ENCODE measurements around the gene SSTR5. TPM values are rescaled to one million over a fixed set of nuclear protein-coding genes. Genes with fewer than 3 reads are reported as not detected.

Gene SSTR5
- total RNA-seq, 1 donor from 2014 or later: 22.6 TPM

DNA sequence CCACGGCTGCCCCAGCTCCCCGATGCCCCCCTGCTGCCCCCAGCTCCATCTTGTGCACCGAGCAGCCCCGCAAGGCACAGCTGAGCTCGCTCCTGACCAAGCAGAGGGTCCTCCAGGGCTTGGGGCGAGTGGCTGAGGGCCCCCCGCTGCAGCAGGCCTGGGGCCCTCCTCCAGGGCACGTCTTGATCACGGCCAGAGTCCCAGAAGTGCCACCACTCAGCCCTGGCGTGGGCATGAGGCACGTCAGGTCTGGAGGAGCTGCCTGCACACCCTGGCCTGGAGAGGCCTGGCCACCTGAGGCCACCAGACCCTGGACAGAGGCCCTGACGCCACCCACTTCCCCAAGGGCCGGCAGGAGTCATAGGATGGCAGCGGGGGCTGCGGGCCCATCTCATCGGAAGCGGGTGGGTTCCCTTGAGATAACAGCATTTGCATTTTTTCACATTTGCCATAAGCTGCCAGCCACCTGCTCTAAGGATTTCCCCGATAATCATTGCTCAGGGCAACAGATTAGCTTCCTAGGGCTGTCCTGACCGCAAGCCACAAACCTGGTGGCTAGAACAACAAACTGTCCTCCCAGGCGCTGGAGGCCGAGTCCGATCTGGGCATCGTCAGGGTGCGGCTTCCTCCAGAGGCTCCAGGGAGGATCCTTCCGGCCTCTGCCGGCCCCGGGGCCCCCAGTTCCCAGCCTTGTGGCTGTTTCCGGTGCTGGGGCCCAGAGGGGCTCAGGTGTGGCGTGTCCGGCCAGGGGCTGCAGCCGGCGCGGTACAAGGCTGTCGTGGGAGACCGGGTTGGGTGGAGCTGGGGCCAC is 47.4 kb downstream of the SSTR5 start:
- no peaks in the 10 kb centered on the region for H3K4me1 ChIP-seq
- H3K27ac ChIP-seq (replicated peaks): no peak overlapping the region
- no peak overlapping the region for H3K4me3 ChIP-seq
- no peaks in the 10 kb centered on the region for H3K9me3 ChIP-seq (replicated peaks)
- intact Hi-C loops (cut with micrococcal nuclease): no loop called here
- H3K36me3 ChIP-seq: no peaks in the 10 kb centered on the region
- H3K27me3 ChIP-seq (ENCODE audit: low read depth): peaks cover 100% of the 10 kb centered on the region
- no peak for DNase-seq
- TF ChIP-seq, protein P1, sequence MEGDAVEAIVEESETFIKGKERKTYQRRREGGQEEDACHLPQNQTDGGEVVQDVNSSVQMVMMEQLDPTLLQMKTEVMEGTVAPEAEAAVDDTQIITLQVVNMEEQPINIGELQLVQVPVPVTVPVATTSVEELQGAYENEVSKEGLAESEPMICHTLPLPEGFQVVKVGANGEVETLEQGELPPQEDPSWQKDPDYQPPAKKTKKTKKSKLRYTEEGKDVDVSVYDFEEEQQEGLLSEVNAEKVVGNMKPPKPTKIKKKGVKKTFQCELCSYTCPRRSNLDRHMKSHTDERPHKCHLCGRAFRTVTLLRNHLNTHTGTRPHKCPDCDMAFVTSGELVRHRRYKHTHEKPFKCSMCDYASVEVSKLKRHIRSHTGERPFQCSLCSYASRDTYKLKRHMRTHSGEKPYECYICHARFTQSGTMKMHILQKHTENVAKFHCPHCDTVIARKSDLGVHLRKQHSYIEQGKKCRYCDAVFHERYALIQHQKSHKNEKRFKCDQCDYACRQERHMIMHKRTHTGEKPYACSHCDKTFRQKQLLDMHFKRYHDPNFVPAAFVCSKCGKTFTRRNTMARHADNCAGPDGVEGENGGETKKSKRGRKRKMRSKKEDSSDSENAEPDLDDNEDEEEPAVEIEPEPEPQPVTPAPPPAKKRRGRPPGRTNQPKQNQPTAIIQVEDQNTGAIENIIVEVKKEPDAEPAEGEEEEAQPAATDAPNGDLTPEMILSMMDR (IDR thresholded peaks at IDR 0.05; ENCODE audit: borderline replicate concordance): no peak

DNA sequence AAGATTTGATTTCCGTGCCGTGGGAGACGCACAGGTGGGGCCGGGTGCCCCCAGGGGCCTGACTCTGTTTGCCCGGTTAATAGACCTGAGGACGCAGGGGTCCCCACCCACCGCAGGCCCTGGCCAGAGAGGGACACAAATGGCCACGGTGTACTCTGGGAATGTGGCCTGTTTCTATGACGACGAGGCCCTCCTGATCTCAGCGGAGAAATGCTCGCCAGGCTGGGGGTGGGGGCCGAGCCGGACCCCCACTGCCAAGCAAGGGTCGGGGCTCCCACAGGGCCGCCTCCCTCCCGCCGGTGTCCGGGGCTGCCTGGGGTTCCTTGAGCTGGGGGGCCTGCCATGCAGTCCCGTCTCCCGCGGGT is 48.0 kb downstream of the SSTR5 start:
- peaks cover 100% of the 10 kb centered on the region for H3K27me3 ChIP-seq (ENCODE audit: low read depth)

DNA sequence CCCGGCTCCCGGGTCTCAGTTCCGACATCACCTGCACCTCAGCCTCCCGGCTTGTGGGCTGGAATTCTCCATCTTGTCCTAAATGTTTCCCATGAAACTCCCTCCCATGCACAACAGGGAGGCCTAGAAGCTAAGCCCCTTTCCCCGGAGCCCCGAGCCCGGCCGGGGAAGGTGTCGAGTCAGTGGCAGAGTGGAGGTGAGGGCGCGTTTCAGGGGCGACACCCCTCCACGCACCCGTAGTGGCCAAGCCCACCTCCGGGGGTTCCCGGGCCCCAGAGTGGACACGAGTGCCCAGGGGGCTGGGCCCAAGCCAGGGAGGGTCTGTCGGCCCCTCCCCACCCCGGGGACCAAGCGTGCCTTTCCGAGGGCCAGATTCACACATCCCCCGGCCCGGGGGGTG is 48.5 kb downstream of the SSTR5 start:
- no peak for DNase-seq
- Histone ChIP-seq H3K27ac (replicated peaks) (no peak overlapping the region), H3K4me3 (no peak overlapping the region), H3K4me1 (no peaks in the 10 kb centered on the region), H3K27me3 (ENCODE audit: low read depth) (peaks cover 100% of the 10 kb centered on the region), H3K9me3 (replicated peaks) (no peaks in the 10 kb centered on the region), H3K36me3 (no peaks in the 10 kb centered on the region)
- TF ChIP-seq, protein P1 (IDR thresholded peaks at IDR 0.05; ENCODE audit: borderline replicate concordance): no peak
- intact Hi-C loops (cut with micrococcal nuclease): no loop called here

More for the DNA sequence above, 48.0 kb downstream of the SSTR5 start:
- no peak for DNase-seq
- intact Hi-C loops (cut with micrococcal nuclease): no loop called here
- TF ChIP-seq, protein P1 (IDR thresholded peaks at IDR 0.05; ENCODE audit: borderline replicate concordance): no peak
- Histone ChIP-seq H3K36me3 (no peaks in the 10 kb centered on the region), H3K27ac (replicated peaks) (no peak overlapping the region), H3K9me3 (replicated peaks) (no peaks in the 10 kb centered on the region), H3K4me1 (no peaks in the 10 kb centered on the region), H3K4me3 (no peak overlapping the region)

DNA sequence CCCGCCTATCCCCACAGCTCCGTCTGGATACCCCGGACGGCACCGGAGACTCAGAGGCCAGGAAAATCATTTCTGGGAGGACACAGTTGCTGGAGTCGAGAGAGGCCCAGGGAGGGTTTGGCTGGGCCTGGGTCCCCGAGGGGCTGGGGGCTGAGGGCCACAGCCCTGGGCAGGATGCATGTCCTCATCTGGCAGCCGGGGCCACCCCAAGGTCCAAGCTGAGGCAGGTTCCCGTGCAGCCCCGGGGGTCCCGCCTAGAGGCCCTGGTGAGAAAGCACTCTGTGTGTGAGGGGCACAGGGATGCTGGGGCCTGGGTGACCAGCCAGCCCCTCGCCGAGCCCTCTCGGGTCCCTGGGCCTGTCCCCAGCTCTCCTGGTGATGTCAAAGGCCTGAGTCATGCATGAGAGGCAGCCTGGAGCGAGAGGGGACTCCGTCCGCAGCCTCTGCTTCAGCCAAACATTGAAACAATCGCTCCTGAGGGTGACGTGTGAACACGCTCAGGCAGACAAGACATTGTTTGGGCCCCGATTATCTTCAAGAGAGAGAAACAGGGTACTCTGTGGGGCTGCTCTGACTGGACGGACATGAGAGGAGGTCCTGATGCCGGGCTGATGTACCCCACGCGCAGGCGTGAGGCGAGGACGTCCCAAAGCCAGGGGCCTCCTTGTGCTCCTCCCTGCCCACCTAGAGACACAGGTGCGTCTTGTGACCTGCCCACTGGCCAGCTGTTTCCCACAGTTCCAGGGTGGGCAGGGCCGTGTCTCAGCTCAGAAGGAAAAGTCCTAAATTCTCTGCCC is 49.3 kb downstream of the SSTR5 start:
- H3K9me3 ChIP-seq (replicated peaks): no peaks in the 10 kb centered on the region
- H3K4me3 ChIP-seq: no peak overlapping the region
- DNase-seq: no peak
- no peaks in the 10 kb centered on the region for H3K36me3 ChIP-seq
- intact Hi-C loops (cut with micrococcal nuclease): no loop called here
- no peak overlapping the region for H3K27ac ChIP-seq (replicated peaks)
- no peaks in the 10 kb centered on the region for H3K4me1 ChIP-seq
- TF ChIP-seq, protein P1 (IDR thresholded peaks at IDR 0.05; ENCODE audit: borderline replicate concordance): no peak
- H3K27me3 ChIP-seq (ENCODE audit: low read depth): peaks cover 100% of the 10 kb centered on the region

DNA sequence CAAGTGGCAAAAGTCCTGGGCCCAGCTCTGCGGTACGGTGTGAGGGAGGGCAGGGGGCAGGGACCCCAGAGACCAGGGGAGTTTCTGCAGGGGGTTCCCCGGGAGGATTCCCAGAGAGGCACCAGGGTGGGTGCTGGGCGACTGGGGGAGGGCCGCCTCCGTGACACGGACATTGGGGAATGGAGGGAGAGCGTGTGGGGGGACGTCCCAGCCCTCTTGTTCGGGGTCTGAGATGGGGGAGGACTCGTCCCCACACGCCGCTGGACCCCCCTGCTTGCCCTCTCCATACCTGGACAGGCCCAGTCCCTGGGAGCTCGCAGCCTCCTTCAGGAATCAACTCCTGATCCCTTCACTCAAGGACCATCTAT is 49.8 kb downstream of the SSTR5 start:
- Histone ChIP-seq H3K36me3 (no peaks in the 10 kb centered on the region), H3K27ac (replicated peaks) (no peak overlapping the region), H3K4me1 (no peaks in the 10 kb centered on the region), H3K4me3 (no peak overlapping the region), H3K9me3 (replicated peaks) (no peaks in the 10 kb centered on the region), H3K27me3 (ENCODE audit: low read depth) (peaks cover 100% of the 10 kb centered on the region)
- TF ChIP-seq, protein P1 (IDR thresholded peaks at IDR 0.05; ENCODE audit: borderline replicate concordance): no peak
- intact Hi-C loops (cut with micrococcal nuclease): no loop called here
- DNase-seq: no peak

Data from left ventricle myocardium inferior (tissue), 1 donor.